Breast epithelium (tissue), 4 donors: ENCODE measurements around the gene VAPA. TPM values are rescaled to one million over a fixed set of nuclear protein-coding genes. Genes with fewer than 3 reads are reported as not detected.
A peak's percentile ranks its signal among the peaks of the same experiment; 100 is the strongest.

ENCODE experiments used
- DNase-seq, 2 donors: peaks; one replicate each; pipeline ENCODE4 v3.0.0-alpha.2; 2019; ENCODE audit warnings: low spot score in 2 of 2
- H3K27ac ChIP-seq, 2 donors: fragments of 200-600 bp; sonication (generic) in 1 of 2; one replicate each; pipeline ENCODE4 v1.5.1; 2016 to 2019; ENCODE audit warnings: mild to moderate bottlenecking in 1 of 2
- H3K27me3 ChIP-seq, 2 donors: fragments of 200-600 bp; sonication (generic) in 1 of 2; one replicate each; pipeline versions ENCODE4 v1.5.1 to v1.6.0; 2017 to 2019; ENCODE audit warnings: control low read depth in 1 of 2, mild to moderate bottlenecking in 1 of 2
- H3K36me3 ChIP-seq: fragments of 200-600 bp; one replicate; pipeline ENCODE4 v1.5.1; 2019
- H3K4me1 ChIP-seq, 2 donors: fragments of 200-600 bp; sonication (generic); one replicate each; pipeline ENCODE4 v1.5.1; 2016 to 2019; ENCODE audit warnings: control low read depth in 1 of 2
- H3K4me3 ChIP-seq, 3 donors: fragments of 200-600 bp; sonication (generic); 1 replicate in 2 of 3; 2 replicates in 1 of 3; pipeline ENCODE4 v1.5.1; 2016 to 2019; ENCODE audit warnings: mild to moderate bottlenecking in 3 of 3, moderate library complexity in 2 of 3
- H3K9me3 ChIP-seq, 2 donors: fragments of 200-600 bp; sonication (generic) in 1 of 2; one replicate each; pipeline ENCODE4 v1.5.1; 2016 to 2019; ENCODE audit warnings: control low read depth in 1 of 2
- POLR2A ChIP-seq: fragments of 450-650 bp; IDR thresholded peaks from one replicate; pipeline ENCODE4 v1.6.1; 2016; ENCODE audit warnings: antibody characterized with exemption, mild to moderate bottlenecking, moderate library complexity
- POLR2AphosphoS5 ChIP-seq, 3 donors: sonication (generic); formaldehyde crosslinking; IDR thresholded peaks; one replicate each; pipeline ENCODE4 v1.6.1; 2017; ENCODE audit warnings: antibody characterized with exemption in 3 of 3
- intact Hi-C: fragments of 100-400 bp; cut with DNase I; formaldehyde crosslinking; loops from one replicate; pipeline ENCODE4 v1.15.1; 2023; ENCODE audit warnings: low total_unique reads
- total RNA-seq, 3 donors: library from RNA; depleted of rRNA; stranded (reverse); fragments of >200 nt; gene quantifications; one replicate each; pipeline ENCODE4 v1.1.0, GENCODE V29; 2016
- TF ChIP-seq, protein P1 (sequence below), 3 donors: fragments of 450-650 bp; IDR thresholded peaks; one replicate each; pipeline ENCODE4 v1.5.1; 2016 to 2017; ENCODE audit warnings: antibody characterized with exemption in 3 of 3, mild to moderate bottlenecking in 3 of 3, moderate library complexity in 3 of 3

Gene VAPA
- total RNA-seq, 3 donors from 2014 or later = 235 to 263 (median 260) TPM

DNA sequence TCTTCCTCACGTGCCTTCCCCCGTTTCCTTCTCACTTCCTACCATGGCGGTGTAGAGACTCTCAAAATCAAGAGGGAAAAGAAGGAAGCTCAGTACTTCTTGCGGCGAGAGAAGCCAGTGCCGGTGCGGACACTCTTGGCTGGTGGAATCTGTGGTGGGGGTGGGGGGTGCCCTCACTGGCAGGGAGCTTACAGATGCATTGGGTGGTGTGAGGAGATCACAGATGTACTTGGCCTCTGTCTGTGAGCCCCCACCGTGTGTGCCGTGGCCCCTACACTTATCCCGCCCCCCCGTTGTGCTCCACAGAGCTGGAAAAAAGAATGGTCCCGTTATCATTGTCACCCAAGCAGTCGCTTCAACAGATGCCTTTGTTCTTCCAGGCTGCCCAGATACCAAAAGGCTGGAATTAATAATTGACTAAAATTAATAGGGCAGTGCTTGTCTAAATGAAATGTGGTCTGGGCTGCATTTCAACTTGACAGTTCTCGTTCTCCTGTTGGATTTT lies 79.8 kb downstream of the VAPA start:
- Histone ChIP-seq H3K27me3 (no peaks in the 10 kb centered on the region), H3K4me1 (no peaks in the 10 kb centered on the region), H3K9me3 (peaks cover 0 to 4% of the 10 kb centered on the region in 2 donors), H3K4me3 (no peak overlapping the region), H3K36me3 (no peaks in the 10 kb centered on the region), H3K27ac (peak overlapping the region in 1 of 2 donors; percentile 54)
- intact Hi-C loops = no loop called here
- DNase-seq = no peak
- TF ChIP-seq POLR2AphosphoS5 (IDR thresholded peaks at IDR 0.05) = no peak
- TF ChIP-seq, protein P1, sequence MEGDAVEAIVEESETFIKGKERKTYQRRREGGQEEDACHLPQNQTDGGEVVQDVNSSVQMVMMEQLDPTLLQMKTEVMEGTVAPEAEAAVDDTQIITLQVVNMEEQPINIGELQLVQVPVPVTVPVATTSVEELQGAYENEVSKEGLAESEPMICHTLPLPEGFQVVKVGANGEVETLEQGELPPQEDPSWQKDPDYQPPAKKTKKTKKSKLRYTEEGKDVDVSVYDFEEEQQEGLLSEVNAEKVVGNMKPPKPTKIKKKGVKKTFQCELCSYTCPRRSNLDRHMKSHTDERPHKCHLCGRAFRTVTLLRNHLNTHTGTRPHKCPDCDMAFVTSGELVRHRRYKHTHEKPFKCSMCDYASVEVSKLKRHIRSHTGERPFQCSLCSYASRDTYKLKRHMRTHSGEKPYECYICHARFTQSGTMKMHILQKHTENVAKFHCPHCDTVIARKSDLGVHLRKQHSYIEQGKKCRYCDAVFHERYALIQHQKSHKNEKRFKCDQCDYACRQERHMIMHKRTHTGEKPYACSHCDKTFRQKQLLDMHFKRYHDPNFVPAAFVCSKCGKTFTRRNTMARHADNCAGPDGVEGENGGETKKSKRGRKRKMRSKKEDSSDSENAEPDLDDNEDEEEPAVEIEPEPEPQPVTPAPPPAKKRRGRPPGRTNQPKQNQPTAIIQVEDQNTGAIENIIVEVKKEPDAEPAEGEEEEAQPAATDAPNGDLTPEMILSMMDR (IDR thresholded peaks at IDR 0.05) = no peak
- TF ChIP-seq POLR2A = no peak

DNA sequence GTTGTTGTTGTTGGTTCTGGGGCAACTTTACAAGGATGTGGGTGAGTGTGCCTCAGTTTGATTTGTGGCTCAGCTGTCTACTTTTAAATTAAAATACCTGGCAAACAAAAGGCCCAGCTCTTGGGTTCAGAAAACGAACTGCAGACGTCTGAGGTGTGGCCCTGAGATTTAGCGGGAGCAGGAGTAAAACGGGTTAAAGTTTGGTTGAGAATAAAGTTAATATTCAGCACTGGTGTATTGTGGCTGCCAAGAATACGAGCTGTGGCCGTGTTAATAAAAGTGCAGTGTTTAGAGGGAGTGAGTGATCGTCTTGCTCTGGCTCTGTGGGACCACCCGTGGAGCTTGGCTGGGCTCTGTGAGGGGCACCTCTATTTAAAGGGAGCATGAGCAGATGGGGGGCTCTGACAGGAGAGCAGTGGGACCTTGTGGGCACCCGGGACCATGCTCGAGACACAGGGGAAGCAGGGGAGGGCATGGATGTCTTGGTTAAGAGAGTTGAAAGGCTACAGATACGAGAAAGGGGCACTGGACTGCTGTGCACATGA lies 80.3 kb downstream of the VAPA start:
- Histone ChIP-seq H3K36me3 (no peaks in the 10 kb centered on the region), H3K27ac (no peak overlapping the region), H3K4me1 (no peaks in the 10 kb centered on the region), H3K9me3 (peaks cover 0 to 10% of the 10 kb centered on the region in 2 donors), H3K27me3 (no peaks in the 10 kb centered on the region), H3K4me3 (no peak overlapping the region)
- DNase-seq = no peak
- TF ChIP-seq, protein P1 (IDR thresholded peaks at IDR 0.05) = no peak
- TF ChIP-seq POLR2A = no peak
- TF ChIP-seq POLR2AphosphoS5 (IDR thresholded peaks at IDR 0.05) = no peak
- intact Hi-C loops = no loop called here

DNA sequence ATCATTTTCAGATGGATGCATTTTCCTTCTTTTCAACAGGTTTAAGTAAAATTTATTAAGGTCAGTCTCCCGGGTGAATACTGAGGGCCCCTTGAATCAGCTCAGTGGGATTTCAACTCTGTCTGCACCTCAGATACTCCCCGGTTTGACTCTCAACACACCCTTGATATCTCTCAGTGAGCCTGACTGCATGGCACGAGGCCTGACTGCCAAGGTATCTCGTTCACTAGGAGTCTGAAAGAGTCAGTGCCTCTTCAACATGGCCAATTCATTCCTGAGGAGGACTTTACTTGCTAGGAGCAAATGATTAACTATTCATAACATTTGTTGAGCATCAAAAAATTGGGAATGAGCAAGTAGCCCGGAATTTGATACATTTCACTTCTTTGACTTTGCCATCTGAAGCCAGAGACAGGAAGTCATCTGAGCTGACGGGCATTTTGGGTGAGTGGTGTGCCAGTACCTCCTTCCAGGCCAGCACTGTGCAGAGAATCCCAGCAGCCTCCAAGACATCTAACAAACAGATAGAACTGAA lies 81.0 kb downstream of the VAPA start:
- Histone ChIP-seq H3K27me3 (no peaks in the 10 kb centered on the region), H3K27ac (no peak overlapping the region), H3K9me3 (peaks cover 0 to 10% of the 10 kb centered on the region in 2 donors), H3K4me1 (no peaks in the 10 kb centered on the region), H3K4me3 (no peak overlapping the region), H3K36me3 (no peaks in the 10 kb centered on the region)
- intact Hi-C loops = loop anchor here (1.0 kb wide), 1 partner anchor 34 kb away; no protein-coding TSS in a partner anchor
- TF ChIP-seq, protein P1 (IDR thresholded peaks at IDR 0.05) = no peak
- TF ChIP-seq POLR2A = no peak
- TF ChIP-seq POLR2AphosphoS5 (IDR thresholded peaks at IDR 0.05) = no peak
- no peak for DNase-seq

DNA sequence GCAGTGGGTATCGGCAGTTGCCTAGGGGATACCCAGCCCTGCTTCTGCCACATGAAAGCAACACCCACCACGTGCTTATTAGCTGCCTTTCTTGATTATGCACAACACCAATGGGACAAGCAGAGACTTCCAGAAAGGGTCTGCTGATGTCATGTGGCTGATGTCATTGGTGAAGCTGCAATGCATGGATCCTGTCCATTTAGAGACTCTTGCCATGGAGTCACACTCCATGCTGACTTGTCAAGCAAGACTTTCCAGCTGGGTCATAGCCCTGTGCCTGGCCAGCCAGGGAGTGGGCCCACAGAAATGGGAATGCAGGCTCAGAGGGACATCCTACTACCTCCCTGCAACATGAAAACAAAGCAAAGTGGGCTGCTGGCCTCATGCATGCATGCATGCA lies 81.8 kb downstream of the VAPA start:
- intact Hi-C loops = loop anchor here (1.0 kb wide), 1 partner anchor 33 kb away; no protein-coding TSS in a partner anchor
- no peak for DNase-seq
- Histone ChIP-seq H3K4me1 (no peaks in the 10 kb centered on the region), H3K4me3 (no peak overlapping the region), H3K27me3 (no peaks in the 10 kb centered on the region), H3K9me3 (peaks cover 0 to 10% of the 10 kb centered on the region in 2 donors), H3K36me3 (no peaks in the 10 kb centered on the region), H3K27ac (no peak overlapping the region)
- TF ChIP-seq POLR2AphosphoS5 (IDR thresholded peaks at IDR 0.05) (no peak), POLR2A (no peak)
- TF ChIP-seq, protein P1 (IDR thresholded peaks at IDR 0.05) = no peak

GRCh38 chr18:9996094-9996493 lies 82.3 kb downstream of the VAPA start:
- Histone ChIP-seq H3K27me3 (no peaks in the 10 kb centered on the region), H3K4me1 (no peaks in the 10 kb centered on the region), H3K9me3 (peaks cover 0 to 10% of the 10 kb centered on the region in 2 donors), H3K4me3 (no peak overlapping the region), H3K36me3 (no peaks in the 10 kb centered on the region), H3K27ac (no peak overlapping the region)
- TF ChIP-seq POLR2A (no peak), POLR2AphosphoS5 (IDR thresholded peaks at IDR 0.05) (no peak)
- TF ChIP-seq, protein P1 (IDR thresholded peaks at IDR 0.05) = no peak
- intact Hi-C loops = no loop called here
- DNase-seq = no peak
